ENCODE data around the gene IGFBPL1.

DNA sequence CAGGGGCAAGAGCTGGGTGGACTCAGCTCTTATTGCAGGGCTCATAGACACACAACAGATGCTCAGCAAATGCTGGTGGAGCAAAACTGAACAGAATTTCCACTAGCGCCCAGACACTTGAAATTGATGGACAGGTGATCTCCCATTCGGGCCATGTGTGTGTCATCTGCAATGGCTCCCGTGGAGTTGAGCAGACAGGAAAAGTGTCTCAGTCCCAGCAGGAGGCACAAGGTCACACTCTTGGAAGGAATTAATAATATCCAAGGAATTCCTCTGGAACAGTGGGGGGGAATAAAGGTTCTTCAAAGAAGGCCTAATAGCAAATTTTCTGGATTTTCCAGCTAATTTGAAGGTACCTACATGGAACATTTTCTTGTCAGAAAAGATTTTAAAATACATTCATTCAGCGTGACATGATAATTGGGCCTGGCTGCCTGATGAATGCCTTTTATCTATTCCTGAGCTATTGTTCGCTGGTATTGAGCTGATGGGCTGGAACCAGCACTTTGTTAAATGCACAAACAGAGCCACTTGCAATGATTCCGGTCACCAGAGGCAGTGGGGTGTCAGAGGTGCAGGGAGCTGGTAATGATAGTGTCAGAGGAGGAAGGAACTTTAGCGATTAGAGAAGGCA, 63.3 kb downstream of the IGFBPL1 start:
- TF ChIP-seq EZH2 (IDR thresholded peaks at IDR 0.05; ENCODE audit: borderline replicate concordance, low read depth, low read length, severe bottlenecking): no peak
- TF ChIP-seq, protein P1, sequence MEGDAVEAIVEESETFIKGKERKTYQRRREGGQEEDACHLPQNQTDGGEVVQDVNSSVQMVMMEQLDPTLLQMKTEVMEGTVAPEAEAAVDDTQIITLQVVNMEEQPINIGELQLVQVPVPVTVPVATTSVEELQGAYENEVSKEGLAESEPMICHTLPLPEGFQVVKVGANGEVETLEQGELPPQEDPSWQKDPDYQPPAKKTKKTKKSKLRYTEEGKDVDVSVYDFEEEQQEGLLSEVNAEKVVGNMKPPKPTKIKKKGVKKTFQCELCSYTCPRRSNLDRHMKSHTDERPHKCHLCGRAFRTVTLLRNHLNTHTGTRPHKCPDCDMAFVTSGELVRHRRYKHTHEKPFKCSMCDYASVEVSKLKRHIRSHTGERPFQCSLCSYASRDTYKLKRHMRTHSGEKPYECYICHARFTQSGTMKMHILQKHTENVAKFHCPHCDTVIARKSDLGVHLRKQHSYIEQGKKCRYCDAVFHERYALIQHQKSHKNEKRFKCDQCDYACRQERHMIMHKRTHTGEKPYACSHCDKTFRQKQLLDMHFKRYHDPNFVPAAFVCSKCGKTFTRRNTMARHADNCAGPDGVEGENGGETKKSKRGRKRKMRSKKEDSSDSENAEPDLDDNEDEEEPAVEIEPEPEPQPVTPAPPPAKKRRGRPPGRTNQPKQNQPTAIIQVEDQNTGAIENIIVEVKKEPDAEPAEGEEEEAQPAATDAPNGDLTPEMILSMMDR (IDR thresholded peaks at IDR 0.05; ENCODE audit: borderline replicate concordance, extremely low read depth, low read length, poor library complexity, severe bottlenecking): no peak
